ENCODE data around the gene C4B.
"Not testable (repeated sequence)": the region's sequence is repeated elsewhere in the genome, so short reads cannot be mapped to it uniquely, and the experiment has no call there.

Gene C4B

DNA sequence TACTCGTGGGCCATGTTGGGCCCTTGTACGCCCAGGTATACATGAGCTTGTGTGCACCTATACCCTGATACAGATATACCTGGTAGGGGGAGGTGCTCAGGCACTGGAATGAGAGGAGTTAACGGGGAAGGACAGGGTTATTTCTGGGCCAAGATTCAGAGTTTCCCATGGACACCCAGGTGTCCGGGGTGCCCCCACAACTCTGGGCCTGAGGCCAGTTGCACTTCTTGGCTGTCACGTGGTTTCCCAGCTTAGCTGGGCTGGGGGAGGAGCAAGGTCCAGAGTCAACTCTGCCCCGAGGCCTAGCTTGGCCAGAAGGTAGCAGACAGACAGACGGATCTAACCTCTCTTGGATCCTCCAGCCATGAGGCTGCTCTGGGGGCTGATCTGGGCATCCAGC, 32.9 kb upstream of the C4B start, which contains the start of gene C4A:
TSS of gene C4A (plus strand) at position 314 of the 400 bp plus-strand sequence. CDS start at position 365, 51 bp downstream.
- DNase-seq (ENCODE audit: low spot score) = not testable (repeated sequence)

- DNase-seq (ENCODE audit: low spot score) = not testable (repeated sequence)
Observed at GRCh38 chr6:31989363-31989762, 25.2 kb upstream of the C4B start.

DNA sequence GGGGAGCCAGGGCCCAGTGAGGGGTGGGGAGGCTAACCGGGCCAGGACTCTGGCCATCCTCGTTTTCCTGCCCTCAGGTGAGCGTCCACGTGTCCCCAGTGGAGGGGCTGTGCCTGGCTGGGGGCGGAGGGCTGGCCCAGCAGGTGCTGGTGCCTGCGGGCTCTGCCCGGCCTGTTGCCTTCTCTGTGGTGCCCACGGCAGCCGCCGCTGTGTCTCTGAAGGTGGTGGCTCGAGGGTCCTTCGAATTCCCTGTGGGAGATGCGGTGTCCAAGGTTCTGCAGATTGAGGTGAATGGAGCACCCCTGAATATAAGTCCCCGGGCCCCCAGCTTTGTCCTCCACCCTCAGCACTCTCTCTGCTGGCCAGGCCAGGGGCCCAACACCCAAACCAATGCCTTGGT, 20.2 kb upstream of the C4B start:
- not testable (repeated sequence) for DNase-seq (ENCODE audit: low spot score)

GRCh38 chr6:31996385-31996784, 18.2 kb upstream of the C4B start:
- not testable (repeated sequence) for DNase-seq (ENCODE audit: low spot score)

- not testable (repeated sequence) for DNase-seq (ENCODE audit: low spot score)
Observed at GRCh38 chr6:32002546-32003268, 11.9 kb upstream of the C4B start.

DNA sequence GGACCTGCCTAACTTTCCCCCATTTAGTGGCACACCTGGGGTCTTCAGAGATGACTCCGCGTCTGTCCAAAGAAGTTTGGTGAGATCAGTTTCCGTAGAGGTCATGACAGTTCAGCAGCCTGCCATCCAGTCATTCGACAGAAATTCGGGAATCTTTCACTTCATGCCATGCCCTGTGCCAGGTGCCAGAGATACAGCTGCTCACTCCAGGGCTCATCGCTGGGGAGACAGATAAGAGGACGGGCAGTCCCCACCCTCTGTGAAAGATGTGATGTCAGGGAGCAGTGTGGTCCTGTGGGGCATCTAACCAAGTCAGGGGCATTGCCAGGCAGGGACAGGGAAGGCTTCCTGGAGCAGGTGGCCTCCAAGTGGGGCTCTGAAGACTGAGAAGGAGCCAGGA, 11.3 kb upstream of the C4B start:
- not testable (repeated sequence) for DNase-seq (ENCODE audit: low spot score)

DNA sequence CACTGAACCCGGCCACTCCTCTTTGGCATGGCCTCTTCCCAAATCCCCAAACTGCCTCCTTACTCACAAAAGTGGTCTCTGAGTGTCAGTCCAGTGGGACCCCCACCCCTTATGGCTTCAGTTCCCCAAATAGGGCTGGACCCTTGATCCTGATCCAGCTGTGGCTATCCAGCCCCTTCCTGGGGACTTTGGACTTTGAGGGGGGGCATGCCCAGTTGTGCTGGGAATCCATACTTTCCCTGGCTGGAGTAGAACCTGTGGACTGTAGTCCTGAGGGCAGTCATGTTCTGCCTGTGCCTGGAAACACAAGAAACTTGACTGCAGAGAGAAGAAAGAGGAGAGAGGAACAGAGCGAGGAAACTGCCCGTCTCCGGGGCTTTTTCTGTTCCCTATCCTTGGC, 10.2 kb upstream of the C4B start:
- not testable (repeated sequence) for DNase-seq (ENCODE audit: low spot score)

- not testable (repeated sequence) for DNase-seq (ENCODE audit: low spot score)
Observed at GRCh38 chr6:32004864-32005537, 9.6 kb upstream of the C4B start.

DNA sequence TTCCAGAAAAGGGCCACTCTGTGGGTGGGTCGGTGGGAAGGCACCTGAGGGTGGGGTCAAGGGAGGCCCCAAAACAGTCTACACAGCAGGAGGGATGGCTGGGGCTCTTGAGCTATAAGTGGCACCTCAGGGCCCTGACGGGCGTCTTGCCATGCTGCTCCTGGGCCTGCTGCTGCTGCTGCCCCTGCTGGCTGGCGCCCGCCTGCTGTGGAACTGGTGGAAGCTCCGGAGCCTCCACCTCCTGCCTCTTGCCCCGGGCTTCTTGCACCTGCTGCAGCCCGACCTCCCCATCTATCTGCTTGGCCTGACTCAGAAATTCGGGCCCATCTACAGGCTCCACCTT, 9.1 kb upstream of the C4B start:
- not testable (repeated sequence) for DNase-seq (ENCODE audit: low spot score)

GRCh38 chr6:32005991-32006529, 8.5 kb upstream of the C4B start:
- not testable (repeated sequence) for DNase-seq (ENCODE audit: low spot score)

DNA sequence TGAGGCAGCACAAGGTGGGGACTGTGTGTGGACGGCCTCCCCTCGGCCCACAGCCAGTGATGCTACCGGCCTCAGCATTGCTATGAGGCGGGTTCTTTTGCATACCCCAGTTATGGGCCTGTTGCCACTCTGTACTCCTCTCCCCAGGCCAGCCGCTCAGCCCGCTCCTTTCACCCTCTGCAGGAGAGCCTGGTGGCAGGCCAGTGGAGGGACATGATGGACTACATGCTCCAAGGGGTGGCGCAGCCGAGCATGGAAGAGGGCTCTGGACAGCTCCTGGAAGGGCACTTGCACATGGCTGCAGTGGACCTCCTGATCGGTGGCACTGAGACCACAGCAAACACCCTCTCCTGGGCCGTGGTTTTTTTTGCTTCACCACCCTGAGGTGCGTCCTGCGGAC, 7.5 kb upstream of the C4B start:
- DNase-seq (ENCODE audit: low spot score) = not testable (repeated sequence)

- not testable (repeated sequence) for DNase-seq (ENCODE audit: low spot score)
Observed at GRCh38 chr6:32008037-32008436, 6.6 kb upstream of the C4B start.

DNA sequence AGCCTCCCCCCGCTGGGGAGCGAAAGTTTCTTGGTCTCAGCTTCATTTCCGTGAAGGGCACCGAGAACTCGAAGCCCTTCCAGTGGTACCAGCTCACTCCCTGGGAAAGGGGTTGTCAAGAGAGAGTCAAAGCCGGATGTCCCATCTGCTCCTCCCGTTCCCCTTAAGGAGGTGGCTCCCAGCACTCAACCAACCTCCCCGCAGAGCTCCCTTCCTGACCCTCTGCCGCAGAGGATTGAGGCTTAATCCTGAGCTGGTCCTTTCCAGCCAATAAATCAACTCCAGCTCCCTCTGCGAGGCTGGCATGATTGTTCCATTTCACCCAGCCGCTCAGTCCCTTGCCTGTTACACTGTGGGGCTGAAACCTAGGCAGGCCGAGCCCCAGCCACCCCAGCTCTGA, 6.0 kb upstream of the C4B start:
- not testable (repeated sequence) for DNase-seq (ENCODE audit: low spot score)

- DNase-seq (ENCODE audit: low spot score) = not testable (repeated sequence)
Observed at GRCh38 chr6:32009537-32009936, 5.1 kb upstream of the C4B start.

DNA sequence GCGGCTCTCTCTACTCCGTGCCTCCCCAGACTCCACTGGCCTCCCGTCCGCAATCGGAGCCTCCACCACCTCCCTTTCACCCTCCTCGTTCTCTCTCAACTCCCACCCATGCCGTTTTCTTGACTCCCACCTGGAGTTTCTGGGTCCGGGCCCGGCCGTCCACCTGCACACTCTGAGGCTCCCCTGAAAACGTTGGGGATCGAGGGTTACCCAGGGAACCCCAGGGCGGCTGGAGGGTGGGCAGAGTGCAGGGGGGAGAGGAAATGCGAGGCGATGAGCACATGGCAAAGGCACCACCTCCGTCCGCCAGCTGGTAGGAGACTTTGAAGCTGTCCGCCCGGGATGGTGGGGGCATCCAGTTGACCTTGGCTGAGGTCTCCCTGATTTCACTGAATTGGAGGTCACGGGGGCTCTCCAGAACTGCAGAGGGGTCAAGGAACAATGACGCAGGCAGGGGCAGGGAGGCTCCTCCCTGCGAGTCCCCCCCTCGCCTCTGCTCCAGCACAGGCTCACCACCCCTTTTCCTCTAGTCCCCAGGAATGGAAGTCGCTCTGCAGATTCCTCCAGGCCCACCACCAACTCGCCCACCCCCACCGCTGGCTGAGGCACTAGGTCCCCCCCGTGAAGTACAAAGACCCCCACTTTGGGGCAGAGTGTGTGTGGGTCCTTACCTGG, 3.6 kb upstream of the C4B start:
- not testable (repeated sequence) for DNase-seq (ENCODE audit: low spot score)

- DNase-seq (ENCODE audit: low spot score) = not testable (repeated sequence)
Observed at GRCh38 chr6:32012941-32013617, 1.5 kb upstream of the C4B start.

GRCh38 chr6:32013738-32014137, 857 bp upstream of the C4B start:
- not testable (repeated sequence) for DNase-seq (ENCODE audit: low spot score)

DNA sequence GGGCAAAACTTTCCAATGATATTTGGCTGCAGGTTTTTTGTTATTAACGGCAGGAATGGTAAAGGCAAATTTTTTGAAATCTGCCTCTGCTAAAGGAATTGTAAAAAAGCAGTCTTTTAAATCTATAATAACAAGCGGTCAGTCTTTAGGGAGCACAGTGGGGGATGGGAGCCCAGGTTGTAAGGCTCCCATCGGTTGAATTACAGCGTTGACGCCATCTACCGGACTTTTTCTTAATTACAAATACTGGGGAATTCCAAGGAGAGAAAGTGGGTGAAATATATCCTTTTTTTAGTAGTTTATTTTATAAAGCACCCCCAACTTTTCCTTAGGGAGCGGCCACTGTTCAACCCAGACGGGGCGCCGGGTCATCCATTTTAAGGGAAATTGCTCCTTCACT, 7.5 kb downstream of the C4B start:
- DNase-seq (ENCODE audit: low spot score) = not testable (repeated sequence)

- DNase-seq (ENCODE audit: low spot score) = not testable (repeated sequence)
Observed at GRCh38 chr6:32028631-32029030, 14.0 kb downstream of the C4B start.

DNA sequence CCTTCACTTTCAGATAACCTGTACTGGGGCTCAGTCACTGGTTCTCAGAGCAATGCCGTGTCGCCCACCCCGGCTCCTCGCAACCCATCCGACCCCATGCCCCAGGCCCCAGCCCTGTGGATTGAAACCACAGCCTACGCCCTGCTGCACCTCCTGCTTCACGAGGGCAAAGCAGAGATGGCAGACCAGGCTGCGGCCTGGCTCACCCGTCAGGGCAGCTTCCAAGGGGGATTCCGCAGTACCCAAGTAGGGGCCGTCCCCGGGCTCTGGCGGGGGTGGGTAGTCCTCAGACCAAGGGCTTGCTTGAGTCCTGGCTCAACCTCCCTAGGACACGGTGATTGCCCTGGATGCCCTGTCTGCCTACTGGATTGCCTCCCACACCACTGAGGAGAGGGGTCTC, 15.0 kb downstream of the C4B start:
- not testable (repeated sequence) for DNase-seq (ENCODE audit: low spot score)

DNA sequence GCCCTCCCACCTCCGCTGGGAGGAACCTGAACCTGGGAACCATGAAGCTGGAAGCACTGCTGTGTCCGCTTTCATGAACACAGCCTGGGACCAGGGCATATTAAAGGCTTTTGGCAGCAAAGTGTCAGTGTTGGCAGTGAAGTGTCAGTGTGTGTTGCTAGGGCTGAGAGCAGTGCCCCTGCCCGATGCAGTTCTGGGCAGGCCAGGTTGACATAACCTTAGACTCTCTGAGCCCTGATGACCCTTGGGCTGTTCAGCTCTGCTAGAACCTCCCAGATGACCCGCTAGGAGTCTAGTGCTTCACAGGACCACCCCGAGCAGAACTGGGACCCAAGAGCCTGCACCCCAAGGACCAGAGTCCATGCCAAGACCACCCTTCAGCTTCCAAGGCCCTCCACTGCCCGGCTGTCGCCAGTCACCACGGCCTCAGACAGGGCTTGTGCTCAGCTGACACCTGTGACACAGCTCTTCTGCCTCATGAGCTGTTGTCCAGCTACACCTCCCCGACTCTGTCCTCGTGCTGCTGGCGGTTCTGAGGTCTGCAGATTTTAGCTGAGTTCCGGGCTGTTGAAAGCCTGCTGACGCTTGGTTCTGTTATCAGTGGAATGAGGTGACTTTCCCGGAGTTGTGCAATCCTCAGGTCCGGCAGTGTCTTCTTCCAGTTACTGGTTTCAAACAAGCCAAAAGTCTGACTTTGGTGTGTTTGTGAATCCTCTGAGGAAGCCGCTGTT, 20.9 kb downstream of the C4B start:
- not testable (repeated sequence) for DNase-seq (ENCODE audit: low spot score)
